ENCODE data around the gene SYNC.

DNA sequence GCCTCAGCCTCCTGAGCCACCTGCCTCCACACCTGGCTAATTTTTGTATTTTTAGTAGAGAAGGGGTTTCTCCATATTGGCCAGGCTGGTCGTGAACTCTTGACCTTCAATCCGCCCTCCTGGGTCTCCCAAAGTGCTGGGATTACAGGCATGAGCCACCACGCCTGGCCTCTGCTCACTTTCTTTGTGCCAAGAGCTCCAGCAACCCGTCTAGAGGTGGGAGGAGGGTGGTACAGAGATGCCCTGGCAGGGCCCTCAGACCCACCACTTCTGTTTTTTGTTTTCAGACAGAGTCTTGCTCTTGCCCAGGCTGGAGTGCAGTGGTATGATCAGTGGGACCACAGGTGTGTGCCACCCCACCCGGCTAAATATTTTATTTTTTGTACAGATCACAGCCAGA is 6.9 kb upstream of the SYNC start:
- no peak for TF ChIP-seq EP300 (IDR thresholded peaks at IDR 0.05)
- no peak for TF ChIP-seq POLR2A (IDR thresholded peaks at IDR 0.05)
